HG03175 (cell line): ENCODE results near the gene MXRA8.
A peak's percentile ranks its signal among the peaks of the same experiment; 100 is the strongest.

Experiments
- ATAC-seq: cut with Tn5 transposase; IDR thresholded peaks from one replicate; pipeline ENCODE4 v1.9.1; 2021; ENCODE audit warnings: mild to moderate bottlenecking, moderate library complexity; ENCODE audit not compliant: unreplicated experiment

Gene MXRA8

DNA sequence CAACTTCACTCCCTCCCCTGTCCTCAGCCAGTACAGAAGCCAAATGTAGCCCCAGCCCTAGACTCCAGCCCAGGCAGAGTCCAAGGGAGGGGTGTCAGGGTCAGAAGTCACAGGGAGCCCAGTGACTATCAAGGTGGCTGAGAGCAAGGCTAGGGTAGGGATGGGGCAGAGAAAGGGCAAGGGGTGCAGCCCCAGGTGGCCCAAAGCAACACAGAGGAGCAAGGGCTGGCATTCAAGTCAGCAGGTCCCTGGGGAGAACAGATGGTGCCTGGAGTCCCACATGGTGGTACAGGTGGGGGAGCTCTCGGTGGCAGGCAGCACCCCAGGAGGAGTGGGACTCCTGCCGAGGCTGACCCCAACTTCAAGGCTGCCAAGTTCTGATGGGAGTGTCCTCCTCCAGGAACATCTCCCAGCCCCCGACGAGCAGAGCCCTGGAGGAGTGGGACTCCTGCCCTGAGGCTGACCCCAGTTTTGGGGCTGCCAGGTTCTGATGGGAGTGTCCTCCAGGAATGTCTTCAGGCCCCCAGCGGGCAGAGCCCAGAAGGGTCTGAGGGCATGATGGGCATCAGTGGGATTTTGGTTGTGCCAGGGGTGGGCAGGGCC lies 5.5 kb downstream of the MXRA8 start:
- ATAC-seq = no peak

DNA sequence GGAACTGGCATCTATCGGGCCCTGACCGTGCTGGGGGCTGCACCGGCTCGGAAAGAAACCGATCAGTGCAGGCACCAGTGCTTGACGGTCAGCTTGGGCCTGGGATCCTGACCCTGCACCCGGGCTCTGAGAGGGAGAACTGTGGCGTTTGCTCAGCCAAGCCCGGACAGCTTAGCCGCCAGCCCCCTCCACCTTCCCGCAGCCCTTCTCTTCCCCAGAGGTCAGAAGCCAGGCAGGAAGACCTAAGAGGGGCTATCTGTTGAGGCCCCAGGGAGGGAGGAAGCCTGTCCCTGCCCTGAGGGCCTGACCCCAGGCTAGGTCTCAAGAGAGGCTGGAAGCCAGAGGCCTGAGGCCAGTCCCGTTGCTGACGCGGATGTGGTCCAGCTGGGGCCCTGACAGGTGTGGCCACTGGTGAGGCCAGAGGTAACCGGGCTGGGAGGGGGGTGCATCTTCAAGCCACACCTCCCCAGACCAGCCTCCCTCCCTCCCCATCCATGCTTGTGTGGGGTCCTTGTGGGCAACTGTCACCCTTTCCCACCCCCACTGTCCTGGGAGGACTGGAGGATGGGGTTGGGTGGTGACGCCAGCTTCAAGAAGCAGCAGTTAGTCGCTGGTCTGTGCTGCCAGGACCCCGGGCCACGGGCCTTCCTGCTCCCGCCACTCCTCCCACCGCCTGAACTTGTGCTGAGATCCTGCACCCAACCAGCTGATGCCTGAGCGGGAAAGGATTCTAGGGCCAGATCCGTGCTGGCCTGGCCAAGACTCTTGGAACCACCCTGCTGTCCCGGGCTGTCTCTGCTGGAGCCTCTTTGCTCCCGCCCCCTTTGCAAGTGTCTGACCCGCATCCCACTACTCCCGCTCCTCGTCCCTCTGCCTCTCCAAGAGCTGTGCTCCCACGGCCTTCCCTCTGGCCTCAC lies 6.6 kb downstream of the MXRA8 start:
- ATAC-seq = no peak

DNA sequence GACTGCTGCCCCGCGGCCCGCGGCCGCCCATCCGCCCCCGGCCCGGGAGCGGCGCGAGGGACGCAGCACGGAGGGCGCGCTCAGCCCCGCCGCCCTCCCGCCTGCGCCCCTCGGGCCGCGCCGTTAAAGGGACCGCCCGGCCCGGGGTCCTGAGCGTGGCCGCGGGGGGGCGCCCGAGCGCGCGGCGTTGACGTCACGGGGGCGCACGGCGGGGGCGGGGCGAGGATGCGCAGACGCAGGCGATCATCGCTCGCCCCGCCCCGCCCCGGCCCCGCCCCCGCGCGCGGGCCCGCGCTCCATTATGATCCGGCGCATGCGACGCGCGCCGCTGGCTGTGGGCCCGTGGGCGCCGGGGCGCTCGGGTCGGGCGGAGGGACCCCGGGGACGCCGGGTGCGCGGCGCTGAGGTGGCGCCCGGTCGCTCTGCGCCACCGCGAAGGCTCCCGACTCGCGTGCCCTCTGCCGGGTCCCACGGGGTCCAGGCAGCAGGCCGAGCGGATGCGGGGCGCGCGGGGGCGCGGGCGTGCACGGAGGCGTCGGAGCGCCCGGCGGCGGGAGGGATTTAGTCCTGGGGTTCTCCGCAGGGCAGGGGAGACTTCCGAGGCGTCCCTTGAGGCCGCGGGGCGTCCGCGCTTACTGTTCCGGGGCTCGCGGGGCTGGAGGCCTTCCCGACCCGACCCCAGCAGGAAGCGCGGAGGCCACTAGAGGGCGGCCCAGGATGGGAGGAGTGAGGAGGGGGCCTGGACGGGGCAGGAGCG lies 8.9 kb downstream of the MXRA8 start, which contains the start of gene DVL1:
Gene DVL1 (minus strand): TSS at position 163 of the 757 bp plus-strand sequence. CDS start 353 bp downstream, outside the sequence.
- peak; percentile 71 for ATAC-seq

DNA sequence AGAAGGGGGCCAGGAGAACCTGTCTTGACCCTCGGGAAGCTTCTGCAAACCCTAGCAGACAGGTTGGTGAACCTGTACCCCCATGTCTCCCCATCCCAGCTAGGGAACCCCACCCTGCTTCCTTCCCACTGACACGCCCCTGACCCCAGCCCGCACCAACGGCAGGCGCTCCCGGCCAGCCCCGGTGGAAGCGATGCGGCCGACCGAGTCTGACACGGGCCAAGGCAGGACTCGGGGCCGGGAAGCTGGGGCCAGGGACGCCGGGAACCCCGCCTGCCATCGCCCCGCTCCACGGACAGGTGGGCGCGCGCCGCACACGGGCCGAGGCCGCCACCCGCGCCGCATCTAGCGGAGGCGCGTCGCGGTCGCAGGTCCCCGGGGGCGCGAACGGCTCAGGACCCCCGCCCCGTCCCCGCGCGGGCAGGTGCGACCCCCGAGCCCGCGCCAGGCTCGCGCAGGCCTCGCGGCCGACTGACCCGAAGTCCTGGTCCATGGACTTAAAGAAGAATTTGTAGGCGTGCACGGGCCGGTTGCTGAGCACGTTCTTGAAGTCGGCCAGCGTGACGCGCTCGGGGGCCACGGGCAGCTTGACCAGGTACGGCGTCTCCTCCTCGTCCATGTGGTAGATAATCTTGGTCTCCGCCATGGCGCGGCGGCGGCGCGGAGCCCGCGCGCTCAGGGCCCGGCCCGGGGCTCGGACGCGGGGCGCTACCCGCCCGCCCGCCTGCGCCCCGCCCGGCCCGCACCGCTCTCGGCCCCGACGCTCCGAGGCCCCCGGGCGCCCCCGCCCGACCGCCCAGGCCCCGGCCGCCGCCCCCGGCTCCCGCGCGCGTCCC lies 9.7 kb downstream of the MXRA8 start:
- peak; percentile 30 for ATAC-seq

DNA sequence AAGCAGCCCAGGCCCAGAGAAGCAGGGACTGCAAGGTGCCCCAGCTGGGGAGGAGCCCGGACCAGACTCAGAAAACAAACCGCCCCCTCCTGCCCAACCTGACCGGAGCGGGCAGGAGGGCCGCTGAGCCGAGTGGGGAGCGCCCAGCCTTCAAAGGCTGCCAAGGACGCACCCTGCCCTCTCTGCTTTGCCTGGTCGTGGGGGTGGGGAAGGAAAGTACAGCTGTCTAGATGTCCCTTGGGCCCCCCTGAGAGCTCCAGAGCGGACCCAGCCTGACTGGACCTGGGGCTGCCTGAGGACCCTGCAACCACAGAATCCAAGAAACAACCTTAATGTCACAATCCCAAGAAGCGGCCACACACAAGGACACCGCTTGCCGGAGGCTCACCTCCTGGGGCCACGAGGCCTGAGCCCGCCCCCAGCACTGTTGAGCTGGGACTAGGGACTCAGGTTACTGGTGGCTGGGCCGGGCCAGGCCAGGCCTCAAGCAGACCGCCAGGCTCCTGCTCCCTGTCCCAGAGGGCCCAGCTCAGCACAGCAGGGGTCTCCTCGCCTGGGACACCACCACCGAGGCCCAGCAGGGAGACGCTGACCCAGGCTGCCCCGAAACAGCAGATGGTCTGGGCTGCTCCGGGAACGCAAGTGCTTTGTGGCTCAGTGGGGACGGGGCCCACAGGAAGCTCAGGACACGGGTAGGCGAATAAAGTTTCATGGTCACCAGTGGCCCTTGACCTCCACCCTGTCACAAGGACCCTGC lies 10.5 kb downstream of the MXRA8 start:
- no peak for ATAC-seq

DNA sequence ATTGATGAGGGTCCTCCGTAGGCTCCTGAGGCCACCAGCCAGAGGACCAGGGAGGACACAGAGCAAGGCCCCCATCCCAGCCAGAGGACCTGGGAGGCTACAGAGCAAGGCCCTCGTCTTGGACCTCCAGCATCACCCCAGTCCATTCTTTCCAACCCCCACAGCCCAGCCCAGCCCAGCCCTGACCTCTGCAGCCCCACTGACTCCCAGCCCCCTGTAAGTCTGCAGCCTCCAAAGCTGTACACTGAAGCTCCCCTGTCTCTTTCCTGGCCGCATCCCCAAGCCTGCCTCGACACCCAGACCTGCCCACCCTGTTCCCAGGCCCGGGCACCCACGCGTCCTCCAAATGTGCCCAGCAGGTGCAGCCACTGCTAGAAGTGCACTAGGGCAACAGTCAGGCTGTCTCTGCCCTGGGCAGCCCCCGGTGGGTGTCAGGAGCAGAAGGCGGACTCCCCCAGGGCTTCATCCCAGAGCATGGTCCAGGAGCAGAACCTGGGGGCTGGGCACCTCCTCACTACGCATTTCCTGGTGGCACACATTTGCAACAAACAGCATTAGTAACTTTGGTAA lies 11.2 kb downstream of the MXRA8 start:
- ATAC-seq = no peak

DNA sequence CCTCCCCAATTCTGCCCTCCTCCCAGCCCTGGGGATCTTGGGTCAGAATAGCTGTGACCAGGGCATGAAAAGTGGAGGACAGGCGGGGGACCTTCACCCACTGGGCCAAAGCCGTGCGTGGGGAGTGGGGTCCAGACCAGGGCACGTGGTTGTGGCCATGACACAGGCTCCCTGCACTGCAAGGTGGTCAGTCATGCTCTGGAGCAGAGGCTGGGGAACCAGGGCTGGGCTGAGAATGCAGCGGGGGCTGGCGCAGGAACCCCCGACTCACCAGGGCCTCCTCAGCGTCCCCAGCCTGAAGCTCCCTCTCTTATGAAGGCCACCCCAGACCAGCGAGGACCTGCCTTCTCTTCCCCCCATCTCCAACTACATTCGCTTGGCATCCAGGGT lies 11.9 kb downstream of the MXRA8 start:
- no peak for ATAC-seq

DNA sequence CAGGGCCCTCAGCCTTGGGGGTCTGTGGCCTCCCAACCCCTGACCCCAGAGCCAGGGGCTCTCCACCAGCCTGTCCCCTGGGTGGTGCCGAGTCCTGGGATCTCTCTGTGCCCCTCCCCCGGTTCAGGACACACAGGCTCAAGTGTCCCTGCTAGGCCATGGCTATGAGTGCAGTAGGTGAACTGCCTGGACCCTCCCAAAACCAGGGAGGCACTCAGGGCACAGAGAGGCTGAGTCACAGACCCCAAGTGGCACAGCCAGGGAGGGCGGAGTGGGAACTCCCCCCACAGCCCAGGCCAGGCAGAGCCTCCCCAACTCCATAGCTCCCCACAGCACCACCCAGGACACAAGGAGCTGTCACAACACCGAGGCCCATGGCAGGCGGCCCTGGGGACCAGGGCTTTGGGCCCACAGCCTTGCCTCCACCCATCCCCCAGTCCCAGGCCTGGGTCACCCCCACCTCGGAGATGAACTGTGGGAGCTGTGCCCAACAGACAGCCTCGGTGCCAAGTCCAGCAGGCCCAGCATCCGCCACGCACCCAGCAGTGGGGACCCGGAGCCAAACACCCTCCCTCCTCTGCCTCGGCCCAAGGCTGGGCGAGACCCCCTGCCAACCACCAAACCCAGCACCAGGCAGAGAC lies 12.4 kb downstream of the MXRA8 start:
- ATAC-seq = no peak

DNA sequence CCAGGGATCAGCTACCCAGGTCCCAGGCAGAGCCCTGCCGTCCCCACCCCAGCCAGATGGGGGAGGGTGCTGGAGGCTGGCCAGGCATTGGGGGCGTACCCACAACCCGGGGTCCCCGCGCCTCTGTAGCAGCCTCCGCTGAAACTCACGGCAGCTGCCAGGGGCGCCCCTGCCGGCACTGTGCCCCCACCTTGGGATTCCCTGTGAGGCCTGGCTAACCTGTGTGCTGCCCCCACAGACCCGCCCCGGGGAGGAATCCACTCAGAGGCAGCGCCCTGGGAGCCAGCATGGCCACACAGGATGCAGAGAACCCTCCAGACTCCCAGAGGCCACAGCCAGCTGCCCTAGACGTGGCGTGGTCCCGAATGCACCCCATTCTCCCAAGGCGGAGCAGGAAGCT lies 13.0 kb downstream of the MXRA8 start:
- no peak for ATAC-seq

DNA sequence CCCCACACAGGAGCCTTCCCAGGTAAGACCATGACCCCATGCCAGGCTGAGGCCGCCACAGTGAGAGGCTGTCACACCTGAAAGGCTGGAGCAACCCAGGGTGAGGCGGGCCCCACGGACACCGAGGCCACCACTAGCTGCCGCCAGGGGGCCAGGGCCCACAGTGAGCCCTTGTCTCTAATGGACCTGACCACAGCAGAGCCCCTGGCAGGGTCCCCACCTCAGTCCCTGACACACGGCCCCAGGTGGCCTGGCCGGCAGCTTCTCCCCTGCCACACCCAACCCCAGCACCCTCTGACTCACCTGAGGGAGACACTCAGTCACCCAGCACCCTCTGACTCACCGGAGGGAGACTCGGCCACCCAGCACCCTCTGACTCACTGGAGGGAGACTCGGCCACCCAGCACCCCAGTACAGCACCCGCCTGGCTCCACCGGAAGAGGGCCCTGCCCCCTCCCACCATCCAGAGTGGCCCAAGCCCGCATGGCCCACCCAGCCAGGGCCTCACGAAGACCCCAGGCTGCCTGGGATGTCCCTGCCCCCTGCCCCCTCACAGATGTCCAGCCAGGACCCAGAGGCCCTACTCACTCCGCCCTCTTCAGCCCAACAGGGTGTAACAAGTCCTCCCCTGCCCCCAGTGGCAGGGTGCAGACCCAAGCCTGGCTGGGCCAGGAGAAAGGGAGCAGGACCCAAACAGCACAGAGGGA lies 13.5 kb downstream of the MXRA8 start:
- ATAC-seq = no peak

DNA sequence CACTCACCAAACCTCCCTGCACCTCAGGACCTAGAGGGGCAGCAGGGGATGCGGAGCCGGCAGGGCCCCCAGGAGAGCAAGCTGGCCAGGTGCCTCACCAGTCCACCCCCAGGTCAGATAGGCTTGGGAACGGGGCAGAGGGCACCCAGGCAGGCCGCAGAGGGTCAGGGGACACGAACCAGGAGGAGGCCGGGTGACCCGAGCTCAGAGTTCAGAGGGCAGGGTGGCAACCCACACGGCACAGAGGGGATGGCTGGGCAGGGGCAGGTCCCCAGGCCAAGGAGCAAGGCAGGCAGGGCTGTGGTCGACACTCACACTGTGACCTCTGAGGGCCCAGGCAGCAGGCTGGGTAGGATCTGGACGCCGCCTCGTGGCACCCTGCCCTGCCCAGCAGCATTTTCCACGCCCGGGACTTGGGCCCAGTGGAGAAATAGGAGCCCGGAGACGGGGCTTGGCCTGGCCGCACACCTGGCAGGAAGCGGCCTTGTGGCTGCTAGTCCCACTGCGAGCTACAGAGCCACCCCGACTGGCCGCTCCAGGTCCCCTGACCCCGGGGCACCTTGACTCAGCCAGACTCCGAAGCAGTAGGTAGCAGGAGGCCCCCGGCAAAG lies 14.4 kb downstream of the MXRA8 start:
- ATAC-seq = no peak

DNA sequence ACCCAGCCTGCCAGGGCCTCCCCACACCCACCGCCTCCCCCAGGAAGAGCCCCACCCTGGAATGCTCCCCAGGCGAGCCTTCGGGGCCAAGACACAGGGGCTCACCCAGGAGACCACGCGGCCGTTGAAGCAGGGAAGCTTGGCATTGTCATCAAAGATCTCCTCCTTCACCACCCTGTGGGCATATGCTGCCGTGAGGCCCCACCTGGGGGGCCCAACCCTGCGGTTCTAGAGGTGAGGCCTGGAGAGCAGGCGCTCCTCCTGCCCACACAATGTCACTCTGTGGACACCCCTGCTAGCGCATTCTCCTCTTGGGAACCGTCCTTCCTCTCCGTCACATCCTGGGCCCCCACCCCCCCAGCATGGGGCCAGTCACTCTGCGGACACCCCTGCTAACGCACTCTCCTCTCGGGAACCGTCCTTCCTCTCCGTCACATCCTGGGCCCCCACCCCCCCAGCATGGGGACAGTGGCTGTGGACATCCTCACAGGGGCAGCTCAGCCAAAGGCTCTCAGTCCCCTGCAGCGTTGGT lies 15.7 kb downstream of the MXRA8 start:
- ATAC-seq = no peak

DNA sequence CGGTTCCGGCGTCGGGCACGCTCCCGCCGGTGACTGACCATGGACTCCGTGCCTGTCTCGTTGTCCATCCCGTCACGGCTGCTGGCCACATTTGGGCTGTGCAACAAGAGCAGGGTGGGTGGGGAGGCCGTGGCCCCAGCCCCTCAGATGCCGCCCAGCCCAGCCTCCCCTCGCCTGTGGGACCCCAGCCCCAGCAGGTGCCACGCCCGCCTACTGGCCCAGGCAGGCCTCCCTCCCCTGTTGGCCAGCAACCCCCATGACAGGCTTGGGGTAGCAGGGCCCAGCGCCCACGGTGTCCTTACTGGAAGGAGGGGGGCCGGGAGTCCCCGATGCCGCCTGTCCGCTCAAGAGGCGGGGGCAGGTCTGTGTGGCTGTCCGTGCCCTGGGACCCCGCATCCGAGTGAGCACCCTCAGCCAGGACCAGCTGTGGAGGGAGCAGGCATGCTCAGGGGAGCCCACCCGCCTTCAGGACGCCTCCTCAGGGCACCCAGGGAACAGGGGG lies 16.2 kb downstream of the MXRA8 start:
- no peak for ATAC-seq

DNA sequence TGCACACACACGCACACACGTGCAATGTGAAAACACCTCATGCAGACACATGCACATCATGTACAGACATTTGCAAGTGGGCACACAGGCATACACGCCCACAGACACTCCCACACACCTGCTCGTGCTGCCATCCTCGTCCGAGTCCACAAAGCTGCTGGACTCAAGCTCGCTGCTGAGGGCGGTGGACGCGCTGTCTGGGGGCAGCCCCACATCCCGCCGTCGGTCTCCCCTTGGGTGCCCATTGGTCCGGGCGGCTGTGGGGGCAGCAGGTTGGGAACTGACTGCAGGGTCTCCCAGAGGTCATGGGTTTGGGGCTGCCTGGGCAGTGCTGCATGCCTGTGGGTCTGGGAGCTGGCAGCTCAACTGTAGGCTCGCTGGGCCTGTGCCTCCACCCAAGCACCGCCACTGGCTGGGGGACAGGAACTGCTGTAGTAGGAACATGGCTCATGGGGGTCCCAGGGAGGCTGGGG lies 16.8 kb downstream of the MXRA8 start:
- no peak for ATAC-seq

DNA sequence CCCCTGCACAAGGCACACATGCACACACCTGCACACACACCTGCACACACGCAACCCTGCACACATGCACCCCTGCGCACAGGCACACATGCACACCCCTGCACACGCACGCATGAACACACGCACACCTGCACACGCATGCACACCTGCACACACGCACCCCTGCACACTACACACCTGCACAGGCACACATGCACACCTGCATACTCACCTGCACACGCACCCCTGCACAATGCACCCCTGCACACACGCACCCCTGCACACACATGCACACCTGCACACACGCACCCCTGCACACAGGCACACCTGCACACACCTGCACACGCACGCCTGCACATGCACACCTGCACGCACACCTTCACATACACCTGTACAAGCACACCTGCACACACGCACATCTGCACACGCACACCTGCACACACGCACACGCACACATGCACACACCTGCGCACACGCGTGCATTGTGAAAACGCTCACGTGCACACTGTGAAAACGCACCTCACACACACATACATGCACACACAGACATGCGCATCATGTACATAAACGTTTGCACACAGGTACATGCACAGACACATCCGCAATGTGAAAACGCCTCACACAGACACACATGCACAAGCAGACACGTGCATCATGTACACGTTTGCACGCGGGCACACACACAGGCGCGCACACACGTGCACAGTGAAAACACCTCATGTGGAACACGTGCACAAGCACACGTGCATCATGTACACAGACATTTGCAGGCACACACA lies 17.4 kb downstream of the MXRA8 start:
- no peak for ATAC-seq

DNA sequence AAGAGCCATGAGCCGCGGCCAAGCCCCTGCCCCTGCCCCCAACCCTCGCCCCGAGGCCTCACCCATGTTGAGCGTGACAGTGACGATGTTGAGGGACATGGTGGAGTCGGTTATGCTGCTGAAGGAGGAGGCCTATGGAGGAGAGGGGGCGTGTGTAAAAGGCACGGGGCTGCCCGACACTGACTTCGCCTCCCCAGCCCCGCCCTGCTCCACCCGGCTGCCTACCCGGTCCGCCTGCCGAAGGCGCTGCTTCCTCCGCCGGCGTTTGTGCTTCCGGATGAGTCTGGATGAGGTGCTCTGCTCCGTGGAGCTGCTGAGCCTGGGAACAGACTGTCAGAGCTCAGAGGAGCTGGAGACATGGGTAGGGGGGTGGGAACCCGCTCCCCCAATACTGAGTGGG lies 18.2 kb downstream of the MXRA8 start:
- no peak for ATAC-seq

DNA sequence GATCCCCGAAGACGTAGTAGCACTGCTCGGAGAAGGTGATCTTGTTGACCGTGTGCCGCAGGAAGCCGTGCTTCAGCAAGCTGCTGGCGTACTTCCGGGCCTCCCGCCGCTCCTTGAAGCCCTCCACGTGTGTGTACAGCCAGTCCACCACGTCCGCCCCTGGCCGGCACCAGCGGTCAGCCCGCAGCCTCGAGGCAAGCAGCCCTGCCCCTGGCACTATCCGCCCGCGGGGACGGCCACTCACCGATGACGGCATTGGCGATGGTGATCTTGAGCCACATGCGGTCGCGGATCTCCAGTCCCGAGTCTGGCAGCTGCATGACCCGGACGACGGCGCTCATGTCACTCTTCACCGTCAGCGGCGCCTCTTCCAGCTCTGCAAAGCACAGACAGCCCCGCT lies 20.1 kb downstream of the MXRA8 start:
- ATAC-seq = no peak
